NCI-H774 (cell line): Measurements from ENCODE around the gene PCNX1.

ENCODE experiments used
- DNase-seq: peaks from one replicate; lab custom pipeline; 2025; lab: John Stamatoyannopoulos, UW

PCNX1 gene

DNA sequence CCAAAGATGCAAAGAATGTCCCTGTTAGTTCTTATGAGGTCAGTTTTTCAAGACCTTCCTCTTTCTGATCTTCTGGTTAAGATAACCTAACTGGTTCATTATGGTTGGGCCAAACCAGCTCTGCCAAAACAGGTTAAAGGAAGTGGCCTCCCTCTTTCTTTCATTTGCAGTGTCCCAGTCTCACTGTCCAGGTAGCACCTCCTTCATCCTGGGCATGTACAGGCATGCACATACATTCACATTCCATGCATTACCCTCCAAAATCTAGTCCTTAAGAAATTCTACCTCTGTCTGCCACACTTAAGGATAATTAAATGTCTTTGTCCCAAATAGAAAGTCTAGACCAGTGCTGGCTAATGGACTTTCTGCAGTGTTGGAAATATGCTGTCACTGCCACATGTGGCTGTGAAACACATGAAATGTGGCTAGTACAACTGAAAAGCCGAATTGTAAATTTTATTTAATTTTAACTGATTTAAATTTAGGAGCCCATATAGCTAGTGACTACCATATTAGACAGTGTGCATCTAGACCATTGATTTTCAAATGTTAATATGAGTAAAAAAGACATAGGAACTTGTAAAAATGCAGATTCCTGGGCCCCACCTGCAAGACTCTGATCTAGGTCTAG is 169.3 kb downstream of the PCNX1 start:
- DNase-seq = no peak

DNA sequence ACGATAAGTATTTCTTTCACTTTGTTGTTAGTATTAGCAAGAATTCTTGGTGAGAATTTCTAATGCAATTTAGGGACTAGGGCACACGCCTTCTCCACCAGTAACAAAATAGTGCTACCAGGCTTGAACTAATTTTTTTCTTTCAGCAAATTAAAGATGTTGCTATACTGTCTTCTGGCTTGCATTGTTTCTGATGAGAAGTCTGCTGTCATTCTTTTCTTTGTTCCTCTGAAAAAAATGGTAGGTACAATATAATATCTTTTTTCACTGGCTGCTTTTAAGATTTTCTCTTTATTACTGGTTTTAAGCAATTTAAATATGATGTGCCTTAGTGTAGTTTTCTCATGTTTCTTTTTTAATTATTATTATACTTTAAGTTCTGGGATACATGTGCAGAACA is 171.2 kb downstream of the PCNX1 start:
- no peak for DNase-seq

DNA sequence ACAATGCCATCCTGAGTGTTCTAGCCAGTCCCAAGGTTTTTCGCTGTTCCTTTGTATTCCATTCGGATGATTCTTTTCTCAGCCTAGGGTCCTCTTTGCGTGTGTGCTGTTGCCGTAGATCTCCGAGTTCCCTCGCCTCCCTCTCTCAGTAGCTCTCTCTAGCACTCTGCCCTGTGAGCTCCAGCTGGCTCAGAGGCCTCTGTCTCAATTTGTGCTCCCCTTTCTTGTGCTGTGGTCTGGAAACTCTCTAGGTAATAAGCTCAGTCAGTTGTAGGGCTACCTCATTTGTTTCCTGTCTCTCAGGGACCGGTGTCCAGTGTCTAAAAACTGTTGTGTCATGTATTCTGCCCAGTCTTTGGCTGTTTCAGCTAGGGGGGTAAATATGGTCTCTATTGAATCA is 179.3 kb downstream of the PCNX1 start:
- DNase-seq = no peak

DNA sequence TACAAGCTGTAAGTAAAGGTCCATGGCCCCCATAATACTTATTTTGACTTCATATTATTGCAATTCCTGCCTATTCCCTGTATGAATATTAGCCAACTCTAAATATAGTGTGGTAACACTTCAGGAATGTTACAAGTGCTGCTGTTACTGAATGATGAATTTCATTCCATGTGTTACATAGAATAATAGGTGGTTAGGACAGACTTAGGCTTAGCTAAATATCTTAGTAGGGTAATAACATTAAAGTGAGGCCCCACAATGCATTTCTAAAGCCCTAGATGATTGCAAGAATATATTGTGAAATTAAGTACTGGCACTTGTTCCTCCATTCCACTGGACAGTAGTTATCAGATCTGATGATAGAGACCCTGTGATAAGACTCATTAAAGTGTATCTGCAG is 182.7 kb downstream of the PCNX1 start:
- DNase-seq = no peak

DNA sequence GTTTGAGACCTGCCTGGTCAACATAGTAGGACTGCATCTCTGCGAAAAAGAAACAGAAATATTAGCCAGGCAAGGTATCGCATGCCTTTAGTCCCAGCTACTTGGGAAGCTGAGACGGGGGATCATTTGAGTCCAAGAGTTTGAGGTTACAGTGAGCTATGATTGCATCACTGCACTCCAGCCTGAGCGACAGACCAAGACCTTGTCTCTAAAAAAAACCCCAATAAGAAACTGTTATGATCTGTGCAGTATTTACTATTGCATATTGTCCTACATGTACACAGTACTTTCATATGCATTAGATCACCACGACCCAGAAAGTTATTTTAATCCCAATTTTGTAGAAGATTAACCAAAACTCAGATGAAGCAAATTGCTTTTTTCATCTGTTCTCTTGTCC is 187.5 kb downstream of the PCNX1 start:
- DNase-seq = no peak

DNA sequence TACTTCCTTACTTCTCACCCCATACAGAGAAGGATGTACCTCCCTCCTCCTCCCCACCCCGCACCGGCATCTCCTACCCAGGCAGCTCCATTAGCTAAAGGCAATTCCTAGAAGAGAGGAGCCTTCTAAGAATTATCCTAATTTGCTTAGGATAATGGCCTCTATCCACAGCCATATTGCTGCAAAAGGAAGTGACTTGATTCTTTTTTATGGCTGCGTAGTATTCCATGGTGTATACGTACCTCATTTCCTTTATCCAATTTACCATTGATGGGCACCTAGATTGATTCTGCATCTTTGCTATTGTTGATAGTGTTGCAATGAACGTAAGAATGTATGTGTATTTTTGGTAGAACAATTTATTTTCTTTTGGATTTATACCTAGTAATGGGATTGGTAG is 189.7 kb downstream of the PCNX1 start:
- no peak for DNase-seq

DNA sequence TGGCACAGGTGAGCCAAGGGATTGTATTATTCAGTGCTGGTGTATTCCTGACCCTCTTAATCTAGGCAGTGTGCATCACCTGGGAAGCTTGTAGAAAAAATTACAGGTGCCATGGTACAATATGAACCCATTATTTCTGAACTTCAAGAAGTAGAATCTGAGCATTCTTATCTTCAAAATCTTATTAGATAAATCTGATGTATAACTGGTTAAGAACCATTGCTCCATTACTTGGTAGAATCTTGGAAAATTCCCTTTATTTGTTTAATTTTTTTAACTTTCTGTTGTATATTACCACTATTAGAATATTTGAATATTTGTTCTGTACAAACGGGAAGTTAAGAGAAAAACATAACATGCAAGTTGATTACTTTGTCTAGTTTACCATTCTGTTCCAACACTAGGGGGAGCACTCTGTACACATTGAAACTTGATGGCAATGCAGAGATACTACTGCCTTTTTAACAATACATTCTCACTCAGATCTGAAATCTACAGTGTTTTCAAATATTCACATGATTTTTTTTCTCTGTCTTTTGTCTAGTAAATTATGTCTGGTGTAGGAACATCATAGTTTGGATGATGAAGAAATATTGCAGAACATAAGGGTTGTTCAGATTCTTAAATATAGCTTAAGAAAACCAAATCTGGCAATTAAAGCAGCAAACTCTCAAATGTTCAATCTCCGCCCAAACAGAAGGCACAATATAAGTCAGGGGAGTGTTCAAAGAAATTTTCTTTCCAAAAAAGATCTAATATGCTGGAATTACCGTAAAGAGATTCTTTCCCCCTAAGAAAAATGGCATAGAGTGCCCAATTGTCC is 196.6 kb downstream of the PCNX1 start:
- DNase-seq = no peak

DNA sequence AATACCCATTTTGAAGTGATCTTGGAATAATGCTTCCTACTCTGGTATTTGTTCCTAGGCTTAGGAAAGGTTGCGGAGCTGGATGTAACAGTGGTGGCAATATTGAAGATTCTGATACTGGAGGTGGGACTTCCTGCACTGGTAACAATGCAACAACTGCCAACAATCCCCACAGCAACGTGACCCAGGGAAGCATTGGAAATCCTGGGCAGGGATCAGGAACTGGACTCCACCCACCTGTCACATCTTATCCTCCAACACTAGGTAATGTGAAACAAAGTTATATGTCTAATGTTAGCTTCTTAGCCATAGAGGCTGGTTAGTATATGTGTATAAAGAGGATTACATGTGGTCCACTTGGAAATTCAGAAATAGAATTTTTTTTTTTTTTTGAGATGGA is 197.9 kb downstream of the PCNX1 start:
- DNase-seq = no peak

DNA sequence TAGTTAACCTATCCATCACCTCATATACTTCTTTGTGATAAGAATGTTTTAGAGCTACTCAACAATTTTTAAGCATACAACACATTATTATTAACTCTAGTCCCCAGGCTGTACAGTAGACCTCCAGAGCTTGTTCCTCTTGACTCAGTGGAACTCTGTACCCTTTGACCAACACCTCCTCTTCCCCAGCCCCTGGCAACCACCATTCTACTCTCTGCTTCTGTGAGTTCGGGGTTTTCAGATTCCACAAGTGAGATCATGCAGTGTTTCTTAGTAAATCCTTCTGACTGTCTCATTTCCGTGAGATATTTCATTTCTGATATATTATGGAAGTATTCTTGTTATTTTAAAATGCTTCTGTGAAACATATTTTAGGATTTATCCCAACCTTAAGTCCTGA is 200.7 kb downstream of the PCNX1 start:
- DNase-seq = no peak

DNA sequence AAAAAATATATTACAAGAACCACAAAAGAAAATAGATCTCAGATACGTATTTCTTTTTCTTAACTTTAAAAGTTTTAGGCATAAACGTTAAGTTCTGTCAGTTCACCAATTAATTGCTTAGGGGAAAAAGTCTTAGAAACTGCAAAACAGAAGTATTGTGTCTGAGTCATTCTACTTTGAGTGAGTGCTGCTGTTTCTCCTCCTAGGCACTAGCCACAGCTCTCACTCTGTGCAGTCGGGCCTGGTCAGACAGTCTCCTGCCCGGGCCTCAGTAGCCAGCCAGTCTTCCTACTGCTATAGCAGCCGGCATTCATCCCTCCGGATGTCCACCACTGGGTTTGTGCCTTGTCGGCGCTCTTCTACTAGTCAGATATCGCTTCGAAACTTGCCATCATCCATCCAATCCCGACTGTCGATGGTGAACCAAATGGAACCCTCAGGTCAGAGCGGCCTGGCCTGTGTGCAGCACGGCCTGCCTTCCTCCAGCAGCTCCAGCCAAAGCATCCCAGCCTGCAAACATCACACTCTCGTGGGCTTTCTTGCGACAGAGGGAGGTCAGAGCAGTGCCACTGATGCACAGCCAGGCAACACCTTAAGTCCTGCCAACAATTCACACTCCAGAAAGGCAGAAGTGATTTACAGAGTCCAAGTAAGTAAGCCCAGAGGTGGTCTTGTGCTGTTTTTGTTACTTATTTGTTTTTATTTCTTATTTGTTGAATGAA is 201.3 kb downstream of the PCNX1 start:
- no peak for DNase-seq

DNA sequence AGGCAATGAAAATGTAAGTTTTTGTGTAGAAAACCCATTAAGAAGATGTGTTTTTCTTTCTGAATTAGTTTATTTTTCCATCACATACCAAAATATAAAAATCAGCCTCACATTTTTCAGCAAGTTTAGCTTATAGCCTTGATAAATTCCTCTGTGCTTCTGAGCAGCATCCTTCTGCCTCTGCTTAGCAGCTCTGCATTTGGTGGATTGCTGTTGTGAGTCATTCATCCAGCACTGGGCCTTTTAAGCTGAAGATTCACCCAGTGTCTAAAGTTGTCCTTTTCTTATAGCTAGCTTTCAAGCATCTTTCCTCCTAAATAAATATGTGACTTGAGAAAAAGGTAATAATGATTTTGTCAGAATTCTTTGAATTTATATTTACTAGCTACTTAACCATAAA is 206.1 kb downstream of the PCNX1 start:
- DNase-seq = no peak

DNA sequence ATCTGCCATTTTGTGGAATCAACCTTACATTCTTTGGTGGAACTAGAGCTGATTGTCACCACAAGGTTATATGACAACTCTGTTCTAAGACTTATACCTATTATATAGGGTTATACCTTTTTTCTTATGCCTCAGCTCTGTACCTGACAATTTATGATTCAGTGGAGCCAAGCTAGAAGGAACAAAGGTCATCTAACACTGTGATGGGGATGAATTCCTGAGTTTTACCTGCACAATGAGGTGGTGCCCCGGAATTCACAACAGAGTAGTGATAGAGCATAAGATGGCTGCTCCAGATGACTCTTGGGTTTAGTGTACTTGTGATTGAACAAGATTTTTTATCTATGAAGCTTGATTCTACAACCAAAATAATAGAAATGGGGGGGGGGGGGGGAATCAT is 207.3 kb downstream of the PCNX1 start:
- no peak for DNase-seq

DNA sequence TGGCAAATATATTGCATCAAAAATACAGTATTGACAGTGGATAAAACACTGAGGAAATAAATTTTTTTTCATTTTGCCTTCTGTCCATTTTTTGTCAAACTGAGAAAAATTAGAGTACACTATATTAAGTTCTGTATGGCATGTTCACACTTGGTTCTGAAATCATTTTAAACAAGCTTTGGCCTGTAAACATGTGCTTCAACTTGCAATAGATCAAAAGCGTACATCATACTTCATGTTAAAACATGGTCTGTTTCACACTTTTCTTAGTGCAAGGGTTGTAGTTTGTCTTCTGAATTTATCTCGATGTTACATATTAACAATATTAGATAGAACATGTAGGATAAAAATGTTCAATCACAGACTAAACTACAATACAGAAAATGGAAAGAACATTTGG is 208.0 kb downstream of the PCNX1 start:
- DNase-seq = no peak

DNA sequence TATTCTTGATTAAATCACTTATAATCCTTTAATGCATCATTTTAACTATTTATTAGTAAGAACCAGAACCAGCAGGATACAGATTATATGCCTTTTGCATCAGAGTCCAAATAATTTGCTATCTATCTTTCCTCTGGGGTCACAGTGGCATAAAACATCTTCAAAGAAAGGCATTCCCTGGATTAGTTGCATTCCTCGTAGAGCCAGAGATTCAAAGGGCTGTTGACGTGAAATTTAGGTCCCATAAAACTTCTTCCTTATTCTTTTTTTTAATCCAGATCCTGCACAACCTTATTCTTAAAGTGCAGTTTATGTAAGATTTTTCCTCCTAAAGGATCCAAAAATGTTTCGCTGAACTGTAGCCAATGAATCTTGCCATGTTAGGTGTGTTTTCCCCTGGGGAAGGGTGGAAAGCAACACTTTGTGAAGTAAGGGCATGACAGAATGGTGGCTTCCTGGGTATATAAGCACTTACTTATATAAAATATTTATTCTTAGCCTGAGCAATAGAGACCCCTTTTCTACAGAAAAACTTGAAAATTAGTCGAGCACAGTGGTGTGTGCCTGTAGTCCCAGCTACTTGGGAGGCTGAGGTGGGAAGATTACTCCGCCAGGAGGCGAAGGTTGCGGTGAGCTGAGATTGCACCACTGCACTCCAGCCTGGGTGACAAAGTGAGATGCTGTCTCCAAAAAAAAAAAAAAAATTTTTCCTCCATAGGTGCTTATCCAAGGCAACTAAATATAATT is 208.7 kb downstream of the PCNX1 start:
- no peak for DNase-seq

DNA sequence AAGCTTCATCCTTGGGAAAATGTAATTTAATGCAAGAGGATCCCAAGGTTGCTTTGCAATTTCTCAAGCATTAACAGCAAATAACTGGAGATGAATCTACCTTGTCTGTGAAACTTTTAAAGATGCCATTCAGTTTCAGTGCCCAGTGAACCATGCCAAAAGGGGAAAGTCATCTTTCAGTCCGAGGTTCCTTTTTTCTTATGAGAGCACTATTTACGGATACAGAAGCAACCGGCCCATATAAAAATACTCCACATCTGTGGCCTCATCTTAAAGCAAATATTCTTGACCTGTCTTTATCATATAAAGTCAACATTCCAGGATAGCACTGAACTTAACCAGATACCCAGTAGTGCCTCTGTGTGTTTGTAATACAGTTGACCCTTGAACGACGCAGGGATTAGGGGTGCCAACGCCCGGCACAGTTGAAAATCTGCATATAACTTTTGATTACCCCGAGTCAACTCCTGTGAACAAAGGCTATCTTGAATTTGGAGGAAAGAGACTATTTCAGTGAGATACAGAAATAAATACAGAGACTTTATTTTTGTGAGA is 209.4 kb downstream of the PCNX1 start:
- DNase-seq = no peak

DNA sequence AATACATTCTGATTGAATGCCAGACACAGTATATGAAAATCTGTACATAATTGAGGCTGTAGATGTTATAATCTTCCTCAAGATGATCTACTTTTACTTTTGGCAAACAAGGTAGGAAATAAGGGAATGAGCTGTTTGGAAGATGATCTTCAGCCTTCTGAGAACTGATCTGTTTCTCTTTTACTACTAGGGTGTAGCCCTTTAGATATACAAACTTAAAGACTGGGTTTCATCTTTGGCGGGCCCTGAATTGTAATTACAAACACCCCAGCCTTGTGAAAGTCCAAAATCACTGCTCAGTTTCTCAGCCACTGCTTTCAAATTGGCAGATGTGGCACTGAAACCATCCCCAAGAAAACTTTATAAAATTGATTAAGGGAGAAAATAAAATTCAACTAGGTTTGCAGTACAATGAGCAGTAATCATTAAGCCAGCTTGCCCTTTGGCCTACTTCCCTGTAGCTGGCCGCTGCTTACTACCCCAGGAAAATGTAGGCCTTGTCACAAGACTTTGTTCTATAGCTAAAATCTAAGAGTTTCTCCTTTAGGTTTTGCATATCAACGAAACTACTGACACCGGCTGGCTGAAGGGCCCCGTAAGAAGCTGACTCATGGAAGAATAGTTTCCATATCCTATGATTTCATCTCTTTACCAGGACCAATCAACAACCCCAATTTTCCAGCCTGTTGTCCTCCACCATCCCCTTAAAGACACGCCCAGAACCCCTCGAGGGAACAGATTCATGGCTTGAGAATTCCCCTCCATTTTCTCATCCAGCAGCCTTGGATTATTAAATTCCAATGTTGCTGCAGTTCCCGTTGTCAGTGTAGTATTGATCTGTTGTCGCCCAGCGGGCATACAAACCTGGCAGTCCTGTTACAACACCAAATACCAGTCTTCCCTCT is 210.8 kb downstream of the PCNX1 start:
- no peak for DNase-seq

DNA sequence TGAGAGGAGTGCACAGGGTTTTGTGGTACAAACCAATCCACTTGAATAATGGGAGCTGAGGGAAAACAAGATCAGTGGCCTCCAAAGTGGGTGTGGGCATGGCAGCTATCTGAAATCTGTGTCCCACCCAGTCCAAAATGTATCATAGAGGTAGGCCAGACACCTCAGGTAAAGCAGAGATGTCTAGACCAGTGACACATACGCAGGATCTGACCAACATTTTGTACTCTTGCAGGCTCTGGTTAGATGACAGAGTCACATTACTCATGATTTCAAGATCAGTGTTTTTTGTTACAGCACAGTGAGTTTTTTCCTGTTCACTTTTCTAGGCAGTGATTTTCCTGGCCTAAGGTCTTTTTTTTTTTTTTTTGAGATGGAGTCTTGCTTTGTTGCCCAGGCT is 211.8 kb downstream of the PCNX1 start:
- DNase-seq = no peak

DNA sequence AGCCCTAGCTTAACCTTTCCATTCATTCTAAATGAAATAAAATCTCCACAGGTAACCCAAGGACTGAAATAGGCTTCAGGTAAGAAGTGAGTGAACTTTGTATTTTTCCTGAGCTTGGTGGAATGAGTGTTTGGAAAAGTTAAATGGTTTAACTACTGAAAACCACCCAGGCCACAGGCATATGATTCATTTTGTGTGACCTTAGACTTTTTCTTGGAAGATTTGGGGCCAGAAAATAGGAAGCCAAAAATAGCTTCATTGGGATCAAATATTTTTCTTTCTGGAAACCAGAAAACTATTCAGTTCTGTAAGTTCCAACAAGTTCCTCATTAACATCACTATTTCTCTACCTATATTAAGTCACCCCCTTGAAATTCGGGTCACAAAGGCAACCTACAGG is 212.6 kb downstream of the PCNX1 start:
- DNase-seq = no peak

DNA sequence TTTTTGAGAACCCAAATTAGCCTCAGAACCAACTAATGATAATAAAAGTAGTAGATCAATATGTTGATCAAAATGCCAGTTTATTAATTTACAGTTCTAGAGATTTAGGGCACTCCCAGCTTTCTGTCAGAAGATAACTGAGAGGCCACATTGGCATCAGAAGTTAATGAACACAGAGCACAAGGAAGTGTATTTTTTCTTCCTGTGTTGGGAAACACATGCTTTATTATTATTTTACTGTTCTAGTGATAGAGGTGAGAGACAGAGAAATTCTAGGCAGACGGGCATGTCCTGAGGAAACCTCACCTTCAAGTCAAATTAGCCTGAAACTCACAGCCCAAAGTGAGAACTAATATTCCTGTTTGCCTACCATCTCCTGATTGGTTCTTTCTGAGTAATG is 213.7 kb downstream of the PCNX1 start:
- DNase-seq = no peak

DNA sequence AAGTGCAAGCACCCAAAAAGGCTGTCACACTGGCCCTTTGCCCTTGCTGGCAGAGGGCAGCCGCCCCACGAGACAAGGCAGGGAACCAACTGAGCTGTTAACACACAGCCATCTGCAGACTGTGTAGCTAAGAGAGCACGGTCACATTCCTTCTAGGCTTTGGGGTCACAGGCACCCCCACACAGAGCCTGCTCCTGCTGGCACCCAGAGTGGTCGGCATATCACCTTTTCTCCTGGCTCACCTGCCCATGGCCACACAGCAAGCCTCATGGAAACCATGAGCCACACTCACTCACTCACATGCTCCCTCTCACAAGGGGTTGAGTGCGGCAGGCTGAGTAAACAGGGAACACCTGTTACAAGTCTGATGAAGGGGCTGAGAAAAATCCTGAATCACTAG is 214.5 kb downstream of the PCNX1 start:
- no peak for DNase-seq

DNA sequence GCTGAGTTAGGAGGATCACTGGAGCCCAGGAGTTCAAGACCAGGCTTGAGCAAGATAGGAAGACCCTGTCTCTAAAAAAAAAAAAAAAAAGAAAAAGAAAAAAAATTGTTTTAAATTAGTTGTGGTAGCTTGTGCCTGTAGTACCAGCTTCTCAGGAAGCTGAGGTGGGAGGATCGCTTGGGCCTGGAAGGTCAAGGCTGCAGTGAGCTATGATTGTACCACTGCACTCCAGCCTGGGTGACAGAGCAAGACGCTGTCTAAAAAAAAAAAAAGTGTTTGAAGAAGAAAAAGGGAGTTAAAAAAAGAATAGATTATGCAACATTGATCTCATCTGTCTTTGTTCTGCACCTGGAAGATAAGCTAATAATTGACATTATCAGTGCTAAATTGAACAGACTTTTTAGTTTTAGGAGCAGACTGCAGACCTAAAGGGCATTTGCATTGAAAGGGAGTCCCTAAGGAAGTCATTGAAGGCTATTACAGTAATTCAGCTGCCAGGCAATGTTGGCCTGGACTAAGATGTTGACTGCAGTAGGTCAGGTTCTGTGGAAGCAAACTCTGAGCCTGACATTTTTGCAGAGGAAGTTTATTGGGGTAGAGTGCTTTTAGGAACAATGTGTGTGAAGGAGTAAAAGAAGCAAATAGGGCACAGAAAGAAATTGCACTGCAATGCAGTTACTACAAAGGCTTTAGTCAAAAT is 215.8 kb downstream of the PCNX1 start:
- no peak for DNase-seq
